DMS153 (cell line): ENCODE measurements around the gene STC2.

ENCODE experiments used
- DNase-seq: peaks from one replicate; lab custom pipeline; 2025; lab: John Stamatoyannopoulos, UW

Gene STC2

DNA sequence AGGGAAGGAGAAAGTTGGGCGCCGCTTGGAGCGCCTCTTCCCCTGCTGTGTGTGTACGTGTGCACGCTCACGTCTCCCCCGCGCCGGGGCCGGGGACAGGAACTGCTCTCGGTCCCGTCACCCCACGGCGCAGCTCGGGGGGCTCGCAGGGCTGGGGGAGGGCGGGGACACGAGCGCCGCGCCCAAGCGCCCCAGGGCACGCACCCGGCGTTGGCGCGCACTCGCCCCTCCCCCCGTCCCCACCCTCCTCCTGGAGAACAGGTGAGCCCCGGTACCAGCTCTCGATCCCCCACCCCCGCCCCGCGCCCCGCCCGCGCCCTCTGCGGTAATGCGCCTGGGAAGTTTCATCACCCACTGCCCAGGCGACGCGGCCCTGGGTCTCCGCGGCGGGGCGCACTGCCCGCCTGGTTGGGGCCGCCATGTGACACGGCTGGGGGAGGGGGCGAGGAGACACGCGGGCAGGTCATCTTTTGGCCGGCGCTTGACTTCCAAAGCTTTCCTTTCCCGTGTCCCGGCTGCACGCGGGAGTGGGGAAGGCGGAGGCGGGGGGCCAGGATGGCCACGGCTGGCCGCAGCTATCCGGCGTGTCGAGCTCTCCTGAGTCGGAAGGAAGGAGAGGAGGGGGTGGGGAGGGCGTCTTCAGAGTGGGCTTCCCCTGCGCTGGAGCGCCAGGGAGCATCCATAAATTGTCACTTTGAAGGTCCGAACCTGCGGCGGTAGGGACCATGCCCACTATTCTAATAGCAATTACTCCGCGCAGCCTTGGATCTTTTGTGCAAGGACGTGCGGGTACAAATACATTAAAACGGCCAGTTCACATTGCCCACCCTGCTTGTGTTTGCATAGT lies 1.5 kb upstream of the STC2 start:
- no peak for DNase-seq

DNA sequence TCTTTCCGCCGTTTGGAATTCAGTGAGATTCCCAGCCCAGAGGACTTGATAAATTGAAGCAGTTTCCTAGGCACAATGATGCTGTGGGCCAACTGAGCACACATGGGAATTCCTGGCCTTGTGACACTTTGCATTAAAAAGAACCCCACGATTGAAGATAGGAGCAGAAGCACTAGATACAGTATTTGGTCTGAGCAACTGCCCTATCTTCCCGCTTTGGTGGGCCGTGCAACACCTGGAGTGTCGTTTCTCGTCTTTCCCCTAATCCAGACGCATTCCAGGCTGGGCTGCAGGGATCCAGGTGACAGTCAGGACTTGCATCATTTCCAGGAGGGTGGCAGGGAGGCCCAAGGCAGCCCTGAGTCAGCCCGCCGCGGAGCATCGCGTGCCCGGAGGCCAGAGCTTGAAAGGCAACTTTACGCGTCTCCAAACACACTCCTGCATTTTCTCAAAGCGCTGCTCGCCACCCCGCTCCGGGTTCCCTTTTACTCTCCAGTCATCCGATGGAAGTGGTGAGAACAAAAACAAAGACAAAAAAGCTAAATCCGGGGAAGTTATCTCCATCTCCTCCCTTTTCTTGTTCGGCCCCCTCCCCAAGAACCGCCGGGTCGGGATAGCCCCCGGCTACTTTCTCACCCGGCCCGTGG lies 753 bp upstream of the STC2 start:
- DNase-seq, result no peak

DNA sequence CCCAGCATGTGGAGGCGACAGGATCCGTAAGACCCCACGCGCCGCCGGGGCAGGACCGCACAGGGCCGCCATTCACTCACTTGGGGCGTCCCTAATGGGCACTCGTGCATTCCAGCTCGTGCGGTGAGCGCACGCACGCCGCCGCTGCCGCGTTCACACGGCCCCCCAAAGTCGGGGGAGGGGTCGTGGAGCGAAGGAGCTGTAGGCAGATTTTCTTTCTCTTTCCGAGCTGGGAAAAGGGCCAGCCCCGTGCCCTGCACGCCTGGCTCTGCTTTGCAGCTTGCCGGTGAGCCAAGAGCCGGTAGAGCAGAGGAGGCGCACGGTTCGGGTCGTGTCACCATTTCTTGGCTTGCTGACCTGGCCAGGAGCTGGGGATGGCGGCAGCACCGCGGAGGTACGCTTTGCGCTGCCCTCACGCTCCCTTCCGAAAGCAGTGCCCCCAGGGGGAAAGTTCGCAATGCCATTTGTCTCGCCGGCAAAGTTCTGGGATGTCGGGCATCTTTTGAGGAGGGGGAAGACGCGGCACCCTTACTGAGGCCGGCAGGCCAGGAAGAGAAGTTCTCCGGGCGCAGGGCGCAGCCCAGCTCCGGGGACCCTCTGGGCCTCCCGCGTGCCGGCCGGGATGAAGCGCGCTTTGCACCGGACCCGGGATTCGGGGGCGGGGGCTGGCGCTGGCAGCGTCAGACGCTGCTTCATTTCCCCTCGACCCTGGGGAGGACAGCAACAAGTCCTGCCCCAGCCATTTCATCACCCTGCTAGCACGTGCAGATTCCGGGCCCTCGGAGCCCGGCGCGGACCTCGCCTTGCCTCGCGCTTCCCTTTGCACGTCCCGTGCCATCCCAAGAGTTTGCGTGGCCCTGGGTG lies 898 bp downstream of the STC2 start:
- no peak for DNase-seq

DNA sequence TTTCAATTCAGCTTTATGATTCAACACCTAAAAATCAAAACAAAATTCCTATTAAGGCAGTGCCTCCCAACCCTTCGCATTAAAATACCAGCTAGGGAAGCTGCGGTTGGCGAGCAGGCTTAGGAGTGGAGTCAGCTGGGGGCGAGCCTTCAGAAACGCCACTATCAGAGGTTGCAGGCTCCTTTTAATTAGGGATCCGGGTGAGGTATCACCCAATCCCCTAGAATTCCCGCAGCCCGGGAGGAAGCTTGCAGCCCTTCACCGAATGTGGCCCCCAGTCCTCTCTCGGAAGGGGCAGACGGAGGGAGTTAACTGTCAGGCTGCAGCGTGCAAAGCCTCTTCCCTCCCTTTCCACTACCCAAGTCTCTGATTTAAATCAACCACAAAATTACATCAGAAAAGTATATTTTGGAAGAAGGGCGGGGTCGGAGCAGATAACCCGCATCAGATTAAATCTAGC lies 1.7 kb downstream of the STC2 start:
- DNase-seq, result no peak

DNA sequence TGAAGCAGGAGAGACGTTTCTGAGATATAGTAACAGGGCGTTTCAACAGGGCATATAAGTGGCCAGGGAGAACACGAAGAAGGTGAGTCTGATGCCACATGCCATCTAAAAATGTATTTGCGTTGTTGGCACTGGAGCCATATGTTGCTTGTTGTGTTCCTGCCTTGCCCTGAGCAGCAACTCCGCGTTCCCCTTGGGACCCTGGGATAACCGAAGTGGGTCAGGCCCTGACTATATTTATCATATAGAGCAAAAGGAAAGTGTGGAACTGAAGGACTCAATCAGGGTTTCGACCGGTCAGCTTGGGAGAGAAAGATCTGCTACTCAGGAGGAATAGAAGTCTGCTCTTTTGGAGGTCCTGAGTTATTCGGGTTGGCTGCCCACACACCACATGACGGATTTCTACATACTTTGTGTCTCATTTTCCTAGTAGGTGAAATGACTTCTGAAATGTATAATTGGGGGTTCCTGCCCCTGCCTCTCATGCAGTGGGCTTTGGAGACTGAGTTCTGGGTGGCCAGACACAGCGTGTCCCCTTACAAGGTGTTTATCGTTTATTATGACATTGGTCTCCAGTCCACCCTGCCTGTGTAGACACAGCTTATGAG lies 3.0 kb downstream of the STC2 start:
- no peak for DNase-seq

DNA sequence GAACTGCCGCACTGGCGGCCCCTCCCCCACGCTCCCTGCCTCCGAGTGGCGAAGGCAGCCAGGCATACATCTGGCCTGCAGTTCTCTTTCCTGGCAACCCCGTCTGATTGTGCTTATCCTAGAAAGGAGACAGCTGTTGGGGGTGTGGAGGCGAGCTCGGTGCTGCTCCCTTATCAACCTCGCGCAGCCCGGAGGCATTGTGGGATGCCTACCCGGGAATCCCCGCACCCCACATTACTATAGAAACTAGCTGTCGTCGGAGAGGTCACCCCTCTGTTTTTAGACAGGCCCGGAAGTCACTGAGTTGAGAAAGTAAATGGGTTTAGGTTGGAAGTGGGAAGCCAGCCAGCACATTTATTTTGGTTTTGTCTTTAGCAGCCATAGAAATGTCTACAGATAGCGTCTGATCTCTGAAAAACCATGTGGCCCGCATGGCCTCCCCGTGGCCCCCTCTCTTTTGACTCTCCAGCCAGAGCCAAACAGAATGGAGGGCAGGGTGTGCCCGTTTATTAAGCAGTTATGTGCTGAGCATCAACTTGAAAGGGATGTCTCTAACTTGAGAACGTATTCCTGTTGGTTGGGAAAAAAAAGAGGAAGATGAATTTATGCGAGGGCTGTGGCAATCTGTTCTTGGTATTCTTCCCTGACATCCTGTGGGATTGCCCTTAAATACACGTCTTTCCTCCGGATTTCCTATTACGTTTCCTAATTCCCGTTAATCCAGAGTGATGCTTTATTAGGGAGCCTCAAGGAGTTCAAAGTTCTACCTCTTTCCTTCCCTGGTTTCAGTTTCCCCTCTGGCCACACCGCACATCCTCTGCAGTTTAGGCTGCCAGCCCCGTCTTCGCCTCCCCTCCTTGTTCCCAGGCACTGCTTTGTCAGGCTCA lies 3.9 kb downstream of the STC2 start:
- peak; percentile 54 for DNase-seq

DNA sequence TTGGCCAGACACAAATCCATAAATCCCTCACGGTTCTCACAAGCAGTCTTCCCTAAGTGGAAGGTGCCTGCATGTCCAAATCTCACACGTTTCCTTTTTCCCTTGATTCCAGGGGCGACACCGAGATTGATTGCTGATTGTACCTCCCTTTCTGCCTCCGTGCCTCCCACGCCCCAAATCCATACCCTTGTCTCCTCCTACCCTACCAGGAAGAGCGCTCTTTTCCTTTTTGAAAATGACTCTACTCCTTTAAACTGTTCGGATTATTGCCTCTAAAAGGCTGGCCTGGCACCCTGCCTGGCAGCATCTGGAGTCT lies 4.5 kb downstream of the STC2 start:
- DNase-seq, result no peak

DNA sequence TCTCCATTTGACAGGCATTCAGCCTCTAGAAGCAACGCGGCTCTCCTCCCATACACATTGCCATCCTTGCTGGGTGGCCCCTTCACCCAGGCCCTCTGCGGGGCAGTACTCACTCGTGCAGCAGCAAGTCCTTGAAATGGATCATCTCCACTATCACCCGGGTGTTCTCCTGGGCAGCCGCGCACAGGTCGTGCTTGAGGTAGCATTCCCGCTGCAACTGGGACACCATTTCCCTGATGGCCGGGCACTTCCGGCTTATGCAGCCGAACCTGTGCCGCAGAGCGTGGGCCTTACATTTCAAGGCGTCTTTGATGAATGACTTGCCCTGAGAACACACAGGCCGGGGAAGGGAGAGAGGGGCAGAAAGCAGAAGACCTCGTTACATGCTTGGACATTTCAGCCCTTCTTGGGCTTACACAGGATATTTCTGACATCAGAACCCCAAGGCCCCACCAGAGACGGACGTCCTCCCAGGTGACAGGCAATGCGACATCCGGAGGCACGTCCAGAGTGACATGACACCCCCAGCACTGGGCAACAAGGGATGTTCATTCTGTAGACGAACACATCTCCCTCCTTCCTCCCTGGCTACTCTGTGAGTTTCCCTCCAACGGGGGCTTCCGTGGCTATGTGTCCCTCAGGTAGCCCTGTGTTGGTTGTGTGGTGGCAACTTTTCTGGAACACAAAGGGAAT lies 5.0 kb downstream of the STC2 start:
- no peak for DNase-seq

DNA sequence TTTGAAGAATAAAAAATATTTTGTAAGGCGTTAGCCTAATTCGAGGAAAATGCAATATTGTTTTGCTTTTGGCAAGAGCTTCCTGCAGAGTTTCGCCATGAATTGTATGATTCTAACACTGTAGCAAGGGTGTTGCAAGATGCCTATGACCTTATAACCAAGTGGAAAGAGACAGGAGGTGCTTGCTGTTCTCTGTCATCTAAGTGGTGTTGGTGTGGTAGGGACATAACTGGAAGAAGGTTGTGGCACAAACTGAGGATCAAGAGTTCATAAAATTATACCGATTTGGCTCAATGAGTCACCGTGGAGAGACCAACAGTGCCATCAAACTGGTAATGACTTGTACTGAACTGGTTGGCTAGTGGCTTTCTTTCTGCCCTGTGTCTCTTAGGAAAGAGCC lies 6.3 kb downstream of the STC2 start:
- no peak for DNase-seq

DNA sequence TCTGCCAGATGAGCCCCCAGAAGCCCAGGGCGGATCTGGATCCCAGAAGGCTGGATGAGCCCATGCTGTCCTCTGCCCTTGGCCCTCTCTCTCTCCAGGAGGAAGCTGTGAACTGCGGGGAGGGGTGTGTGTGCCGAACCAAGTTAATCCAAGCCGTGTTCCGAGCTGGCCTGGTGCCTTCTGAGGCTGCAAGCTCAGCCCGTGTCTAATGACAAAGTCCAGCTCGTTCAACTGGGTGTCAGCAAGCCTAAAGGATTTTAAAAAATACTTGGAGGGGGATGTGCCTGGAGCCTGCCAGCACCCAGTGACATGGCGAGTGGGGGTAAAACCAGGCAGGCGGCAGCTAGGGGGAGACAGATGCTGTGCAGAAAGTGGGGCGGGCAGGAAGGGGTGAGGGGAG lies 8.0 kb downstream of the STC2 start:
- no peak for DNase-seq

DNA sequence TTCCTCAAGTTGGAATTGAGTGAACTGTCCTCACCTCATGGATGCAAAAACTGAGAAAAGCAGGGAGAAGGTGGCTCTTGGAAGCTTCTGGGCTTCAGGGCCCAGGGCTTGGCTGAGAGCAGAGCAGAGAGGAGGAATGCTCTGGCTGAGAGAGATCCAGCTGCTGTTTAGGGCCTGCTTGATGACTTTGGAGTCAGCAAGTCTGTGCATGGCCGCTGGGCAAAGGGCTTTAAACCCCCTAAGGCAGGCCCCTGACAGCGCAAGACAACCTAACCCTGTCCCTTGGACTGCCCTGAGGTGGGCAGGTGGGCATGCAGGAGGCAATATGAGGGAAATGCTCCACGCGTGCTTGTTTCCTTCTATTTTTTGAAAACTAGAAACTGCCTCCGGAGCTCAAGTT lies 8.6 kb downstream of the STC2 start:
- no peak for DNase-seq

DNA sequence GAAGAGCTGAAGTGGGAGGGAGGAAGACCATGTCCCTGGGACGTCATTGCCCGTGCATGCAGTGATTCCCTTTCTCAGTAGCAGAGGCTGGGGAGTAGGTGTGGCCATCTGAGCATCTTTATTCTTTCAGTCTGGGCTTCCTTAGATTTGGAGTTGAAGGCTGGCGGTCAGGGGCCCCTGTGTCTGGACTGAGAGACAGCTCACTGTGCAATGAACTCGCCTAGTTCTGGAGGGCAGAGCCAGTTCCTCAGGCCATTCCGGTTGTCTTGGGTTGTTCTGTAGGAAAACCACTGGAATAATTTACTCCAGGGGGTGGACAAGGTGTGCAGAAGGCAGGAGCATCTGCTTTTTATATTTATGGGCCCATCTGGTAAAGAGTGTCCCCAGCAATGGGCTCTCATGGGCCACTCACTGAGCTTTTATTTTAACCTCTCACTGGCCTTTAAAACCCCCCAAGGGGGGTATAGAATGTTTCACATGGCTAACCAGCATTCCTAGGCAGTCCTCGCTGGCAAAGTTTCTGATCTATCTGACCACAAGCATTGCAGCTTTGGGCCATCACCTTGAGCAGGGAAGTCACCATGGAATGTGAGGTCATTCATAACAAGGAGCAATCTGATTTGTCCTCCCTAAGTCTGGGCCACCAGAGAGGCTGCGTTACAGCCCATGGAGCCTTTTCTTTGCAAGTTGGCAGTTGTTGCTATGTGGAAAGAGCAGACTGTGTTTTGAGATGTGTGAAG lies 9.2 kb downstream of the STC2 start:
- no peak for DNase-seq

DNA sequence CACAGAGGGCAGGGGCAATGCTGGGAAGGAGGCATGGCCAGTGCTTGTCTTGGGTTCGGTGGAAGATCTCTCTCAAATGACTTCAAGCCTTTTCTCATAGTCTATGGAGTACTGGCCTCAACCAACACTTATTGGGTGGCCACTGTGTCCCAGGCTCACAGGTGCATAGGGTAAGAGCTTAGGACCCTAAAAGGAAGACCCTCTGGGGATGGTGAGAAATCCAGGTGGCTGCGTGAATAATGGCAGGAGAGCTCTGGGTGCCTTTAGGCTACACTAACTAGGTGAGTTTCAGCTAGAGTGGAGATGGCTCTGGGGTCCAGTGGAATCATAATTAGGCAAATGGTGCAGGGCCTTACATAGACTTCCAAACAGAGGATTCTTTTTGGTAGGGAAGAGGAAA lies 9.9 kb downstream of the STC2 start:
- DNase-seq, result no peak

DNA sequence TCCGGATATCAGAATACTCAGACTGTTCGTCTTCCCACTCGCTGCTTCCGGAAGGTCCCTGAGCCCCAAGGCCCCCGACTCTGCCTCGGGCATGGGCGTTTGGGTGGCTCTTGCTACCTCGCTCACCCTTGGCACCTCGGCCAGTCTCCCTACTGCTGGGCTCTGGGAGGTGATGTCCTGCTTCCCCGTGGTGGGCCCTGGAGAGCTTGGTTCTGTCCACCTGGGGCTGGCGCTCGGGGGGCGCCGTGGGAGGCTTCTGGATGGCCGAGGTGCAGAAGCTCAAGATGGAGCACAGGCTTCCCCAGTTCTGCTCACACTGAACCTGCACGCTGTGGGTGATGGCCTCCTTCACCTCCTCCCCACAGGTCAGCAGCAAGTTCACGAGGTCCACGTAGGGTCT lies 10.4 kb downstream of the STC2 start:
- no peak for DNase-seq

DNA sequence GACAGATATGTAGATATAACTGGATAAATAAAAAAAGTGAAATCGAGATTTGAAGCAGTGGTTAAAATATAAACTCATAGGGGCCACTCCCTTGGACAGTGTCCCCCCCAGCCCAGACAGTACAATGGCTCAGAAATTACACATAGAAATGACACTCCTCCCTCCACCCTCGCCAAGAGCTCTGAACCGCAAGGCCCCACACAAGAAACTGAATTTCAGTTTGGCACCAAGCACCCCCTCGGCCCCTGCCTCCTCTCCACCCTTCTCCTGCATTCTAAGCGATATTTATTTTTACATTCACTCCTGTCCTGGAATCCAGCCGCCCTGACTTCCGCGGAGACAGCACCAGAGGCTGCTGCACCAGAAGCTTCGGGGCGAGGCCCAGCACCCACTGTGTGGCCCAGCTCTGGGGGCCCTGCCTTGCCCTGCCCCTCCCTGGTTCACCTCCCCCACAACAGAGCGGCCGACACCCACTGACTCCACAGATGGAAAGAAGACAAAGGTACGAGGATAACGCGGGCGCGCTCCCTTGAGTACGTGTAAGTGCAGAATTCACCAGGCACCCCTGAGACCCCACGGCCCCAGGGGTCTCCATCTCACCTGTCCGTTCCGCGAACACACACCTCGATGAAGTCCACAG lies 11.0 kb downstream of the STC2 start:
- no peak for DNase-seq

DNA sequence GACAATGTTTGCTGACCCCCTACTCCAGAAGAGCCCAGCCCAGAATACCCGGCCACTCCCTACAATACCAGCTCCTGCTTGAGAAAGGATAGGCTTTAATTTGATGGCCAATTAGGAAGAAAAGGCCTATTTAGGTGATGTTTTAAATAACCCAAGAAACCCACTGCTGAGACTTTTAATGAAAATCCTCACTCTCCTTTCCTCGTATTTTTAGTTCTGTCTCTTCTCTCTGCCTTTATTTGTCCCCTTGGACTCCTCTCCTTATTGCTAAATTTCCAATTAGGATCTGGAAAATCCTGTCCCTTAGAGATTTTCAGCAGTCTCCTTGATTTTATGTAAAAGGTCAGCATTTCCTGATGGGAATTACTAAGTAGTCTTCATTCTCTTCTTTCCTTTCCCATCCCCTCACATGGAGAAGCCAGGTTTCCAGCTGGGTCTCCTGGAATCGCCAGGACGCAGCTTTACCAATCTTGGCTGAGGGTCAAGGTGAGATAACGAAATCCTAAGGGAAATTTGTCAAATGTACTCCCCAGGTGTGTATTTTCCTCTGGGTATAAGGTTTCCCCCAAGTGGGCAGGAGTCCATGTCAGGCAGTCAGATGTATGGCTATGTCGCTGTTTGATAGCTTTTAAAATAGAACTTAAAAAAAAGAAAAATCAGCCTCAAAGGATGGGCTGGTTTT lies 11.7 kb downstream of the STC2 start:
- no peak for DNase-seq

DNA sequence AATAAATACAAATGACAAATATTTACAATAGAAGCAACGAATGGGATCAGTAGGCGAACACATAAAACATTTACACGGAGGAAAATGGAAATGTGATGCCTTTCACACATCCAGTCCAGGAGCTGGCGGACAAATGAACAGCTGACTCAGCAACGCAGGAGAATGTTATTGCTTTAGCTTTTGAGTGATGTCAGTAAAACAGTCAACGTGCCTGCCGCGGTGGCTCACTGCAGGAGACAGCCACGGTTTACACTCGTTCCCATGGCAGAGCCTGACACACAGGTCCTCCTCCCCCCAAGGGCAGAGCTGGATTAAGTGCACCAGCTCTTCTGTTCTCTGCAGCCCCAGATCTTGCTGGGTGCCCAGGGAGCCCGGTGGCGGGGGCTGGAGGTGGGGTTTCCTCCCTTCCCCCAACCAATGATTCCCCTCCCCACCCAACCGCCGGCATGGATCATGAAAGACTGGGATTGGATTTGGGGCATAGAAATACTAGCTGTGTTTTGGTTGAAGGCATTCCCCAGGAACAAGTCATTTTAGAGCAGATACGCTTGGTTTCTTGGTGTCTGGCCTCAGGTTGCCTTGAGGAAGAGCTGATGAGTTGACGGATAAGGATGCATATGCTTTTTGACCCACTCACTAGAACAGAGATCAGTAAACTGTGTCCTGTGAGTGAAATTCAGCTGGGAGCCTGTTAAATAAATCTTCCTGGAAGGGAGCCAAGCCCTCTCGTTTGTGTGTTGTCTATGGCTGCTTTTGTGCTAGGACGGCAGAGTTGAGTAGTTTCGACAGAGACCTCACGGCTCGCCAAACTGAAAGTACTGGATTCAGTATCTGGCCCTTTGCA lies 12.5 kb downstream of the STC2 start:
- peak; percentile 79 for DNase-seq
